Activated CD8-positive, alpha-beta T cell treated with anti-CD3 and anti-CD28 coated beads for 36 hours (primary cell): ENCODE results near the gene LRRC3. TPM values are rescaled to one million over a fixed set of nuclear protein-coding genes. Genes with fewer than 3 reads are reported as not detected.

Experiments used
- ATAC-seq: fragments of 200-7000 bp; cut with Tn5 transposase; one replicate; pipeline ENCODE4 v1.10.0; 2021; ENCODE audit warnings: mild to moderate bottlenecking, moderate library complexity
- CTCF ChIA-PET: fragments of 350-600 bp; sonication (Branson Sonifier 250); formaldehyde crosslinking; loops from one replicate; lab custom pipeline; 2021; ENCODE audit warnings: antibody characterized with exemption; lab: Charles Lee
- POLR2A ChIA-PET: fragments of 350-600 bp; sonication (Branson Sonifier 250); formaldehyde crosslinking; loops from one replicate; lab custom pipeline; 2021; ENCODE audit warnings: antibody characterized with exemption; lab: Charles Lee
- DNase-seq: peaks from one replicate; pipeline ENCODE4 v3.0.0-alpha.2; 2020
- H3K27ac Mint-ChIP-seq: one replicate; pipeline ENCODE4 v1.8.0; 2021; ENCODE audit warnings: mild to moderate bottlenecking, mixed read lengths
- H3K27me3 Mint-ChIP-seq: one replicate; pipeline ENCODE4 v1.8.0; 2021; ENCODE audit warnings: mixed read lengths
- H3K36me3 Mint-ChIP-seq: one replicate; pipeline ENCODE4 v1.8.0; 2021; ENCODE audit warnings: low read depth, mixed read lengths
- H3K4me1 Mint-ChIP-seq: one replicate; pipeline ENCODE4 v1.8.0; 2021; ENCODE audit warnings: low read depth, mixed read lengths
- H3K4me3 Mint-ChIP-seq: one replicate; pipeline ENCODE4 v1.8.0; 2021; ENCODE audit warnings: mild to moderate bottlenecking, moderate library complexity, mixed read lengths
- H3K9me3 Mint-ChIP-seq: one replicate; pipeline ENCODE4 v1.8.0; 2021; ENCODE audit warnings: mixed read lengths
- intact Hi-C: fragments of 100-400 bp; cut with micrococcal nuclease; formaldehyde crosslinking; loops from one replicate; pipeline ENCODE4 v1.10.0; 2022
- total RNA-seq, 2 experiments: library from RNA; stranded (reverse); gene quantifications; one replicate each; pipeline ENCODE4 v1.2.3, GENCODE V29; 2021
- TF ChIP-seq, protein P1 (sequence below): fragments of 200-600 bp; IDR thresholded peaks from one replicate; pipeline ENCODE4 v1.8.0; 2022; ENCODE audit warnings: antibody characterized with exemption, mild to moderate bottlenecking

The LRRC3 gene
- total RNA-seq, 2 experiments from 2014 or later = 1.8 to 1.9 TPM

DNA sequence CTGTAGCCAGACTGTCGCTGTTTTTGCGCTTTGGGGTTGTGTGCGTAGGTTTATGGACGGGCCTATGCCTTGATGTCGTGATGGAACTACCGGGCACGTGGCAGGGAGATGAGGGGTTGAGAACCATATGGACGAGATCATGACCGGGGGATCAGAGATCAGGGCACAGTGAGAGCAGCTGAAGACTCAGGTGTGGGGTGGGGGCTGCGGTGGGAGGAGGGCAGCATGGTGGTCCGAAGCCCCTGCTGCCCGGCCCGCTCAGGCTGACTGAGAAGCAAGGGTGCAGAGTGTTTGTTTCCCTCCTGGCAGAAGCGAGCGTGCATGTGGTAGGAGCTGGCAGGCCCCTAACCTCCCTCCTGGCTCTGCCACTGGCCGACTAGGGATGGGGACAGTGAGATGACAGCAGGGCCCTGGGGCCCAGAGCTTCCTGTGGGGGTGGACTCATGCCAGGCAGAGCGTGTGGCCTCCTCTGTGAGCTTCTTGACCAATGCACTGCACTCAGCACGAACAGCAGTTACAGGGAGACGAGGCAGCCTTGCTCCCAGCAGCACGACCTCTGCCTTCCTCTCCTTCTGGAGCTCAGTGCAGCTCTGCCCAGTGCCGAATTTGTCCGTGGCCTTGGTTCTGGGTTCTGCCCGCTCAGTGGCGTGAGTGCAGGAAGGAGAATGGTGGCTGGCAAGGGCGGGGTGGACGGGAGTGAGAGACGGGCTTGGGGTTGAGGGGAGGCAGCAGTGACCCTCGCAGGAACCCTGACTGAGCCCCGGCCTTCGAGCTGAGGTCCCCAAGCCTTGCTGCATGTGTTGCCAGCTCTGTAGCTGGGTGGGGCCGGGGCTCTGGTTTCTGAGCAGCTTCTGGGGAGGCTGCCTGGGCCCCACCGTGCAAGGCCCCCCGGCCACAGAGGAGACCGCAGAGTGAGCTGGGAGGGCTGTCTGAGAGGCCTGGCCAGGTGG is 22.2 kb upstream of the LRRC3 start:
- POLR2A ChIA-PET = no interaction called here
- CTCF ChIA-PET = no interaction called here
- intact Hi-C loops = no loop called here
- no peak for ATAC-seq
- DNase-seq = no peak
- H3K36me3 Mint-ChIP-seq = no peaks in the 10 kb centered on the region
- no peaks in the 10 kb centered on the region for H3K4me1 Mint-ChIP-seq
- no peak overlapping the region for H3K4me3 Mint-ChIP-seq
- no peaks in the 10 kb centered on the region for H3K27me3 Mint-ChIP-seq
- no peak overlapping the region for H3K27ac Mint-ChIP-seq
- H3K9me3 Mint-ChIP-seq = peaks cover 9% of the 10 kb centered on the region
- TF ChIP-seq, protein P1, sequence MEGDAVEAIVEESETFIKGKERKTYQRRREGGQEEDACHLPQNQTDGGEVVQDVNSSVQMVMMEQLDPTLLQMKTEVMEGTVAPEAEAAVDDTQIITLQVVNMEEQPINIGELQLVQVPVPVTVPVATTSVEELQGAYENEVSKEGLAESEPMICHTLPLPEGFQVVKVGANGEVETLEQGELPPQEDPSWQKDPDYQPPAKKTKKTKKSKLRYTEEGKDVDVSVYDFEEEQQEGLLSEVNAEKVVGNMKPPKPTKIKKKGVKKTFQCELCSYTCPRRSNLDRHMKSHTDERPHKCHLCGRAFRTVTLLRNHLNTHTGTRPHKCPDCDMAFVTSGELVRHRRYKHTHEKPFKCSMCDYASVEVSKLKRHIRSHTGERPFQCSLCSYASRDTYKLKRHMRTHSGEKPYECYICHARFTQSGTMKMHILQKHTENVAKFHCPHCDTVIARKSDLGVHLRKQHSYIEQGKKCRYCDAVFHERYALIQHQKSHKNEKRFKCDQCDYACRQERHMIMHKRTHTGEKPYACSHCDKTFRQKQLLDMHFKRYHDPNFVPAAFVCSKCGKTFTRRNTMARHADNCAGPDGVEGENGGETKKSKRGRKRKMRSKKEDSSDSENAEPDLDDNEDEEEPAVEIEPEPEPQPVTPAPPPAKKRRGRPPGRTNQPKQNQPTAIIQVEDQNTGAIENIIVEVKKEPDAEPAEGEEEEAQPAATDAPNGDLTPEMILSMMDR = no peak

DNA sequence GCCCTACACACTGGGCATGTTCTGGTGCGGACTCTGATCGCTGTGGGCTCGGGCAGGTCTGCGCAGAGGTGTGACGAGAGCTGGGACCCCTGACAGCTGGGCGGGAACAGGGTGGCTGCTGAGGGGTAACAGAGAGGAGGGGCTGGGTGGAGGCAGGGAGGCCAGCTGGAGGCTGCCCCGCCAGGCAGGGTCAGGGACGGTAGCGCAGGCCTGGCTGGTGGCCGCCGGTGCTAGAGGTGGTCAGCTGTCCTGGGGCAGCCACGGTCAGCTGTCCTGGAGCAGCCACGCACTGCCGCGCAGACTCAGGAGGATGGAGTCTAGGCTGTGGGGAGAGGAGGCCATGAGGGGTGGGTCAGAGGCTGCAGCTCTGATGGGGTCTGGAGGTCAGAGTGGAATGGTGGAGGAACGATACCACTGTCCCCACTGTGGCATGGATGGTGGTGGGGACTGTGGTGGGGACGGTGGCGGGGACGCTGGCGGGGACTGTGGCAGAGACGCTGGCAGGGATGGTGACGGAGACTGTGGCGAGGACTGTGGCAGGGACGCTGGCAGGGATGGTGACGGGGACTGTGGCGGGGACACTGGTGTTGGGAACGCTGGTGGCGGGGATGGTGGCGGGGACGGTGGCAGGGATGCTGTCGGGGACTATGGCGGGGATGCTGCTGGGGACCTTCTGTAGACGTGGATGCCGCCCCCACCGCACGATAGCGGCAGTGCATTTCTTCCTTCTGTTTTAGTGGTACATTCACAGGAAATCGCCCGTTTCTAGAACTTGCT is 21.3 kb upstream of the LRRC3 start:
- Mint-ChIP-seq H3K4me3 (no peak overlapping the region), H3K4me1 (no peaks in the 10 kb centered on the region), H3K27ac (no peak overlapping the region), H3K27me3 (no peaks in the 10 kb centered on the region), H3K9me3 (peaks cover 9% of the 10 kb centered on the region), H3K36me3 (no peaks in the 10 kb centered on the region)
- ATAC-seq (no peak), DNase-seq (no peak)
- ChIA-PET CTCF (no interaction called here), POLR2A (no interaction called here)
- TF ChIP-seq, protein P1 = no peak
- intact Hi-C loops = no loop called here

DNA sequence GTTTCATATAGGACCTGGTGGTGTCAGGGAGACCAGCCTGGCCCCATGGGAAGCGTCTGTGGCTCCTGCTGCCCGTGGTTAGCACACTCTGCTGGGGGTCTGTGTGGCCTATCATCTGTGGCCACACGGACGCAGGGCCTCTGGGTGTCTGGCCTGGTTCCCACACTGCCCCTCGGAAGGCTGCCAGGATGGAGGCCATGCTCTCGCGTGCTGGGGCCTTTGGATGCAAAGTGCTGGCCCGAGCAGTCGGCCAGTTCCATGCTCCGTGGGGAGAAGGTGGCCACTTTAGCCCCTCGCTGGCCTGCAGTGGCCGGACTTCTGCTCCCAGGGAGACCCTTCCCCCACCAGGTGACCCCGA is 20.8 kb upstream of the LRRC3 start:
- intact Hi-C loops = no loop called here
- no peak for ATAC-seq
- POLR2A ChIA-PET = no interaction called here
- DNase-seq = no peak
- TF ChIP-seq, protein P1 = no peak
- CTCF ChIA-PET = no interaction called here
- no peak overlapping the region for H3K27ac Mint-ChIP-seq
- H3K4me3 Mint-ChIP-seq = no peak overlapping the region
- no peaks in the 10 kb centered on the region for H3K4me1 Mint-ChIP-seq
- no peaks in the 10 kb centered on the region for H3K27me3 Mint-ChIP-seq
- no peaks in the 10 kb centered on the region for H3K36me3 Mint-ChIP-seq
- peaks cover 9% of the 10 kb centered on the region for H3K9me3 Mint-ChIP-seq

DNA sequence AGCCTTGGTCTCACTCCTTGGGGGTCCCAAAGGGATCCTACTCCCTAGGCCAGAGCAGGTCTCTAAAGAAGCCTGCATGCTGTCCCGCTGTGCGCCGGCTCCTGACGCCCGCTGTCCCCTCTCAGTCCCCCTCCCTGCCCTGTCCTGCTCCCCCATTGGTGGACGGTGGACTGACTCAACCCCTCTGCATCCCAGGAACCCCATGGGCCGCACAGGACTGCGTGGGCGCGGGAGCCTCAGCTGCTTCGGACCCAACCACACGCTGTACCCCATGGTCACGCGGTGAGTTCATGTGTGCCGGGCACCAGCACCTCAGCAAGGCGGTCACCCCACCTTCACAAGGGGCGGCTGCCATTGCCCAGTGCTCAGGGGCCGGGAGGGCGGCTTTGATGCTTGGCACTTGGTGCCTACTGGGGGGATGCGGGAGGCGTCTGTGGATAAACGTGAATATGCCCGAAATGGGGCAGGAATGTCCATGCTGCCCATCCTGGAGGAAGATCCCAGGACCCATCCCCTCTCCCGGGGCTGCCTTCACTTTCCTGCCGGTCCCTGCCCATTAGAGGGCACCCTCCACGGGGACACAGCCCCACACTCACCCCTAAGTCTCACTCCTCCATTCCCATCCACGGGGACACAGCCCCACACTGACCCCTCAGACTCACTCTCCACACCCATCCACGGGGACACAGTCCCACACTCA is 20.2 kb upstream of the LRRC3 start:
- TF ChIP-seq, protein P1 = no peak
- H3K9me3 Mint-ChIP-seq = peaks cover 4% of the 10 kb centered on the region
- no peak for ATAC-seq
- intact Hi-C loops = no loop called here
- no peak for DNase-seq
- H3K4me3 Mint-ChIP-seq = no peak overlapping the region
- H3K27ac Mint-ChIP-seq = no peak overlapping the region
- H3K27me3 Mint-ChIP-seq = no peaks in the 10 kb centered on the region
- POLR2A ChIA-PET = no interaction called here
- H3K4me1 Mint-ChIP-seq = no peaks in the 10 kb centered on the region
- no peaks in the 10 kb centered on the region for H3K36me3 Mint-ChIP-seq
- CTCF ChIA-PET = no interaction called here
